BLaER1 treated with 17β-estradiol and CSF1 and Interleukin-3, amounts not matched to agents 10 nM and 100 nM (cell line): ENCODE measurements around the gene CEACAM8.

Source experiments
- H3K27ac ChIP-seq, 11 experiments: shearing (Covaris generic); formaldehyde crosslinking; 2 replicates each; pipeline ENCODE4 v1.8.1; 2022
- H3K27me3 ChIP-seq, 11 experiments: shearing (Covaris generic); formaldehyde crosslinking; 2 replicates each; pipeline ENCODE4 v1.8.1; 2022
- H3K36me3 ChIP-seq, 11 experiments: shearing (Covaris generic); formaldehyde crosslinking; 2 replicates each; pipeline ENCODE4 v1.8.1; 2022
- H3K4me1 ChIP-seq, 10 experiments: shearing (Covaris generic); formaldehyde crosslinking; 2 replicates each; pipeline ENCODE4 v1.8.1; 2022
- H3K4me2 ChIP-seq, 11 experiments: shearing (Covaris generic); formaldehyde crosslinking; 2 replicates each; pipeline ENCODE4 v1.8.1; 2022
- H3K4me3 ChIP-seq, 10 experiments: shearing (Covaris generic); formaldehyde crosslinking; 2 replicates each; pipeline ENCODE4 v1.8.1; 2022
- H3K9ac ChIP-seq, 11 experiments: shearing (Covaris generic); formaldehyde crosslinking; 2 replicates each; pipeline ENCODE4 v1.8.1; 2022
- H3K9me3 ChIP-seq, 11 experiments: shearing (Covaris generic); formaldehyde crosslinking; replicated peaks in 1 of 11; 2 replicates each; pipeline ENCODE4 v1.8.1; 2022
- H4K20me1 ChIP-seq, 11 experiments: shearing (Covaris generic); formaldehyde crosslinking; 2 replicates each; pipeline ENCODE4 v1.8.1; 2022
- Cebpa-rat ChIP-seq, 11 experiments: shearing (Covaris generic); IDR thresholded peaks; 2 replicates each; pipeline ENCODE4 v1.8.1; 2022

The CEACAM8 gene

DNA sequence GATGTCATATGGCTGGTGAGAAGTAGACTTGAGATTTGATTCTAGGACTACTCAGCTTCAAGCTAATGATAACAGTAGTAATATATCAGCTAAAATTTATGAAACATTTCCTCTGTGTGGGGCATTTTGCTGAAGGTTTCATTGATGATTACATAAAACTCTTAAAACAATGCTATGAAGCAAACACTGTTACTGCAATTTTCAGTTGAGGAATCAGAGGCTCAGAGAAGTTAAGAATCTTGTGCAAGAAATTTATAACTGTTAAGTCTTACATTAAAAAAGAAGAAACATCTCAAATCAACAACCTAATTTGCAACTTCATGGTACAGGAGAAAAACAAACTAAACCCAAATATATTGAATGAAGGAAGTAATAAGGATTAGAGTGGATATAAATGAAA lies 10.3 kb downstream of the CEACAM8 start:
- no peak for TF ChIP-seq Cebpa-rat (IDR thresholded peaks at IDR 0.05)
- Histone ChIP-seq H3K9ac (no peak overlapping the region), H3K27me3 (peaks cover 0 to 34% (median 0%) of the 10 kb centered on the region in 11 experiments; a peak in 4 of 22 replicates), H4K20me1 (no peaks in the 10 kb centered on the region), H3K9me3 (no peaks in the 10 kb centered on the region), H3K27ac (no peak overlapping the region), H3K4me2 (no peak overlapping the region), H3K4me3 (no peak overlapping the region), H3K36me3 (no peaks in the 10 kb centered on the region), H3K4me1 (no peaks in the 10 kb centered on the region)

DNA sequence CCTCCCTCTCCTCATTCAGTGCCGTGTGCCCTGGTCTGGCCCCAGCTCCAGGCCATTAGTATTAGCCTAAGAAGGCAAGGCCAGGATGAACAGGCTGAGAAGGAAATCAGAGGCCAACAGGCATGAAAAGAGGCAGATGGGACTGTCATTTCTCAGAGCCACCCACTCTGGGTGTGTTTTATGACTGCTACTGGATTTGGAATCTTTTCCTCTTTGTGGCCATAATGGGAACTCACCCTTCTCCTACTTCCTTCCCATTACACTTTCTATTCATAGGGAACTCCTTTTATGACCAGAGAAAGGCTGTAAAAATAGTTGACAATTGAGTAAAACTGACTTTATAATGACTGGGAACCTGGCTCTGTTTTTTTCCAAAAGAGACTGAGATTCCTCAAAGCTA lies 17.7 kb downstream of the CEACAM8 start:
- H3K27ac ChIP-seq = no peak overlapping the region
- no peak overlapping the region for H3K9ac ChIP-seq
- peak overlapping the region; percentile 39 to 77 (median 64) for H3K4me2 ChIP-seq
- H3K4me1 ChIP-seq = peaks cover 14 to 20% (median 17%) of the 10 kb centered on the region in 10 experiments
- peaks cover 0 to 41% (median 0%) of the 10 kb centered on the region in 11 experiments; a peak in 4 of 22 replicates for H3K27me3 ChIP-seq
- H4K20me1 ChIP-seq = peaks cover 0 to 4% (median 0%) of the 10 kb centered on the region in 11 experiments; a peak in 1 of 22 replicates
- no peaks in the 10 kb centered on the region for H3K36me3 ChIP-seq
- no peak for TF ChIP-seq Cebpa-rat (IDR thresholded peaks at IDR 0.05)
- no peak overlapping the region for H3K4me3 ChIP-seq
- no peaks in the 10 kb centered on the region for H3K9me3 ChIP-seq

- H3K27ac ChIP-seq = no peak overlapping the region
- H3K9ac ChIP-seq = no peak overlapping the region
- TF ChIP-seq Cebpa-rat (IDR thresholded peaks at IDR 0.05) = no peak
- no peaks in the 10 kb centered on the region for H3K36me3 ChIP-seq
- peaks cover 0 to 40% (median 0%) of the 10 kb centered on the region in 11 experiments; a peak in 4 of 22 replicates for H3K27me3 ChIP-seq
- peaks cover 0 to 4% (median 0%) of the 10 kb centered on the region in 11 experiments; a peak in 1 of 22 replicates for H4K20me1 ChIP-seq
- no peak overlapping the region for H3K4me3 ChIP-seq
- H3K9me3 ChIP-seq = no peaks in the 10 kb centered on the region
- peaks cover 14 to 20% (median 17%) of the 10 kb centered on the region in 10 experiments for H3K4me1 ChIP-seq
- peak overlapping the region in 10 of 11 experiments; percentile 39 to 77 (median 62); a peak in 21 of 22 replicates for H3K4me2 ChIP-seq
These were observed 18.5 kb downstream of the CEACAM8 start for GRCh38 chr19:42576241-42576640.

GRCh38 chr19:42573642-42574041 lies 21.1 kb downstream of the CEACAM8 start:
- Histone ChIP-seq H3K27ac (no peak overlapping the region), H3K4me2 (no peak overlapping the region), H3K36me3 (no peaks in the 10 kb centered on the region), H3K27me3 (peaks cover 0 to 34% (median 0%) of the 10 kb centered on the region in 11 experiments; a peak in 4 of 22 replicates), H4K20me1 (peaks cover 0 to 4% (median 0%) of the 10 kb centered on the region in 11 experiments; a peak in 1 of 22 replicates), H3K9me3 (no peaks in the 10 kb centered on the region), H3K4me3 (no peak overlapping the region), H3K9ac (no peak overlapping the region), H3K4me1 (peaks cover 14 to 22% (median 17%) of the 10 kb centered on the region in 10 experiments)
- TF ChIP-seq Cebpa-rat (IDR thresholded peaks at IDR 0.05) = no peak

DNA sequence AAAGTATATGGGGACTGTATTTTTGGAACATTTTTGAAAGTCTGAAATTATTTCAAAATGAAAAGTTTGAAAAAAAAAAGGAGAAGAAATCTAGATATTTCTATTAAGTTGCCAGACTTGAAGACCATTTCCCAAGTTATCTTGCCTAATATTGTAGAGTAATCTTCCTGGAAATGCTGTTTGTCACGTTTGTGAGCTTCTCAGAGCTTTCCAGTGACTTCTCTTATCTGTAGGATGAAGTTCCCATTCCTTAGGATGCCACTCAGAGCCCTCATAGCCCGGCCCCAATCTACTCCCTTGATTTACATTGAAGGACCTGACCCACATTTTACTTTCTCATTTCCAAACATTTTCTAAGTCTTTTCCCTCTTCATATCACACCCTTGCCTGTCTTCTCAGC lies 23.6 kb downstream of the CEACAM8 start:
- Histone ChIP-seq H3K36me3 (no peaks in the 10 kb centered on the region), H3K9ac (no peak overlapping the region), H3K4me2 (peak overlapping the region in 1 of 11 experiments; percentile 10; a peak in 1 of 22 replicates), H3K4me3 (no peak overlapping the region), H3K4me1 (peaks cover 11 to 21% (median 18%) of the 10 kb centered on the region in 10 experiments), H3K9me3 (no peaks in the 10 kb centered on the region), H3K27me3 (peaks cover 0 to 29% (median 0%) of the 10 kb centered on the region in 11 experiments; a peak in 2 of 22 replicates), H3K27ac (no peak overlapping the region), H4K20me1 (no peaks in the 10 kb centered on the region; a peak in 1 of 22 replicates)
- no peak for TF ChIP-seq Cebpa-rat (IDR thresholded peaks at IDR 0.05)

DNA sequence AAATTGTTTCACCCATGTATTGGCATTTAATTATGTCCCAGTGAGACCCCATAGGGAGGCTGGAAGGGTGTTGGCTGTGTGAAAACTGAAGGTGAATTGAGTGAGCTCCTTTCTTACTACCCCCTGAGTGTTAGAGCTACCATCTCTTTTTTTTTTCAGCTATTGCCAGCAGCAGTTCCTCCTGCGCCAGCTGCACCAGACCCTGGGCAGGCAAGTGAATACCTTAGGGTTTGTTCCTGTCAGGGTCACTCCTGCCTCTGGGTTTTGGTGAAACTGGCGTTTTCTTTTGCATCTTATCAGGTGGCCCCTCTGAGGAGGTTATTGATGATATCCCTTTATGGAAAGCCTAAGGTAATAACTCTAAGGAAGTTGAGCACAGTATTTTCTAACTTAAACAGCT lies 25.5 kb downstream of the CEACAM8 start:
- Histone ChIP-seq H3K4me3 (no peak overlapping the region), H3K27ac (no peak overlapping the region), H3K9me3 (no peaks in the 10 kb centered on the region), H3K36me3 (no peaks in the 10 kb centered on the region), H3K4me2 (no peak overlapping the region), H4K20me1 (peaks cover 0 to 4% (median 0%) of the 10 kb centered on the region in 11 experiments; a peak in 1 of 22 replicates), H3K4me1 (peaks cover 7 to 26% (median 13%) of the 10 kb centered on the region in 10 experiments; a peak in 19 of 20 replicates), H3K9ac (no peak overlapping the region), H3K27me3 (peaks cover 0 to 32% (median 0%) of the 10 kb centered on the region in 11 experiments; a peak in 2 of 22 replicates)
- TF ChIP-seq Cebpa-rat (IDR thresholded peaks at IDR 0.05) = no peak

- Histone ChIP-seq H3K9ac (no peak overlapping the region), H4K20me1 (peaks cover 0 to 4% (median 0%) of the 10 kb centered on the region in 11 experiments; a peak in 1 of 22 replicates), H3K27ac (peak overlapping the region in 4 of 11 experiments; percentile 40 to 63 (median 52); a peak in 7 of 22 replicates), H3K36me3 (no peaks in the 10 kb centered on the region), H3K4me3 (no peak overlapping the region), H3K4me1 (peaks cover 7 to 26% (median 13%) of the 10 kb centered on the region in 10 experiments; a peak in 19 of 20 replicates), H3K4me2 (peak overlapping the region; percentile 38 to 82 (median 71)), H3K9me3 (no peaks in the 10 kb centered on the region), H3K27me3 (peaks cover 0 to 30% (median 0%) of the 10 kb centered on the region in 11 experiments; a peak in 3 of 22 replicates)
- TF ChIP-seq Cebpa-rat (IDR thresholded peaks at IDR 0.05) = no peak
These were observed 26.7 kb downstream of the CEACAM8 start for GRCh38 chr19:42568006-42568405.

DNA sequence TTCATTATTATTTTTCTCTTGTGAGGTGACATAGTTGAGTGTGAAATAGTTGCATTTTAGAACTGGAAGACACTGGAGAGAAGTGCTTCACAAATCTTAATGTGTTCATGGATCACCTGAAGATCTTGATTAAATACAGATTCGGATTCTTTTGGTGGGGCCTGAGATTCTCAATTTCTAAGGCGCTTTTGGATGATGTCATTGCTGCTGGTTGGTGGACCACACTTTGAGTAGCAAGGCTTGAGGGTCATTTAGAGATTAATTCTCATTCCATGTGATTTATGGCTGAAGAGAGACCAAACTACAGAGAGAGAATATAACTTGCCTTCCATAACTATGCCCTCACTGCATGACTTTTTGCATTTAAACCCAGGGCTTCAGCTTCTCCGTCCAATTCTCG lies 27.2 kb downstream of the CEACAM8 start:
- TF ChIP-seq Cebpa-rat (IDR thresholded peaks at IDR 0.05) = no peak
- H3K36me3 ChIP-seq = no peaks in the 10 kb centered on the region
- H3K27me3 ChIP-seq = peaks cover 0 to 33% (median 0%) of the 10 kb centered on the region in 11 experiments; a peak in 3 of 22 replicates
- H3K27ac ChIP-seq = peak overlapping the region in 4 of 11 experiments; percentile 40 to 63 (median 52); a peak in 7 of 22 replicates
- no peak overlapping the region for H3K9ac ChIP-seq
- H3K4me1 ChIP-seq = peaks cover 7 to 26% (median 13%) of the 10 kb centered on the region in 10 experiments; a peak in 19 of 20 replicates
- H4K20me1 ChIP-seq = peaks cover 0 to 4% (median 0%) of the 10 kb centered on the region in 11 experiments; a peak in 1 of 22 replicates
- H3K4me3 ChIP-seq = no peak overlapping the region
- peak overlapping the region; percentile 38 to 82 (median 71) for H3K4me2 ChIP-seq
- H3K9me3 ChIP-seq = no peaks in the 10 kb centered on the region

GRCh38 chr19:42563352-42564210 lies 31.1 kb downstream of the CEACAM8 start:
- H3K27me3 ChIP-seq = peaks cover 2 to 59% (median 29%) of the 10 kb centered on the region in 11 experiments; a peak in 21 of 22 replicates
- no peak for TF ChIP-seq Cebpa-rat (IDR thresholded peaks at IDR 0.05)
- no peaks in the 10 kb centered on the region for H3K9me3 ChIP-seq
- peaks cover 0 to 13% (median 0%) of the 10 kb centered on the region in 11 experiments; a peak in 6 of 22 replicates for H4K20me1 ChIP-seq
- no peak overlapping the region for H3K4me3 ChIP-seq
- no peak overlapping the region for H3K27ac ChIP-seq
- H3K4me2 ChIP-seq = no peak overlapping the region
- H3K4me1 ChIP-seq = peaks cover 7 to 18% (median 13%) of the 10 kb centered on the region in 10 experiments; a peak in 19 of 20 replicates
- H3K9ac ChIP-seq = peak overlapping the region in 1 of 11 experiments; percentile 9; a peak in 1 of 22 replicates
- no peaks in the 10 kb centered on the region for H3K36me3 ChIP-seq
